ENCODE data around the gene PLA2G2E.

- no peak for TF ChIP-seq CREB5 (CRISPR knock-in tag; IDR thresholded peaks at IDR 0.05; ENCODE audit: low read depth)
- no peak for TF ChIP-seq ESRRG (CRISPR knock-in tag; IDR thresholded peaks at IDR 0.05)
- no peak for TF ChIP-seq CSDC2 (CRISPR knock-in tag; IDR thresholded peaks at IDR 0.05)
Observed at GRCh38 chr1:19967808-19968207, 44.4 kb upstream of the PLA2G2E start.
